Peyer's patch (tissue), 4 donors: ENCODE data around the gene APOBEC3G. TPM values are rescaled to one million over a fixed set of nuclear protein-coding genes. Genes with fewer than 3 reads are reported as not detected.

ENCODE experiments used
- DNase-seq, 3 donors: peaks; one replicate each; pipeline ENCODE4 v3.0.0-alpha.2; 2017 to 2019
- H3K27ac ChIP-seq, 4 donors: fragments of 200-600 bp; sonication (generic); one replicate each; pipeline ENCODE4 v1.5.1; 2016 to 2019
- H3K27me3 ChIP-seq, 2 donors: fragments of 200-600 bp; sonication (generic); one replicate each; pipeline ENCODE4 v1.5.1; 2019
- H3K36me3 ChIP-seq, 3 donors: fragments of 200-600 bp; sonication (generic); one replicate each; pipeline ENCODE4 v1.5.1; 2016 to 2019
- H3K4me1 ChIP-seq, 4 donors: fragments of 200-600 bp; sonication (generic); one replicate each; pipeline ENCODE4 v1.5.1; 2016 to 2019
- H3K4me3 ChIP-seq, 4 donors: fragments of 200-600 bp; sonication (generic); 1 replicate in 3 of 4; 2 replicates in 1 of 4; pipeline ENCODE4 v1.5.1; 2016 to 2019; ENCODE audit warnings: mild to moderate bottlenecking in 1 of 4
- H3K9me3 ChIP-seq, 4 donors: fragments of 200-600 bp; sonication (generic); one replicate each; pipeline ENCODE4 v1.5.1; 2016 to 2019; ENCODE audit warnings: mild to moderate bottlenecking in 1 of 4
- CTCF ChIP-seq, 6 experiments: fragments of 450-650 bp in 4 of 6; fragments of 200-600 bp in 2 of 6; sonication (generic) in 1 of 6; IDR thresholded peaks; one replicate each; pipeline ENCODE4 v1.5.1; 2017 to 2019; ENCODE audit warnings: antibody characterized with exemption in 6 of 6, mild to moderate bottlenecking in 3 of 6, moderate library complexity in 1 of 6
- POLR2A ChIP-seq, 2 donors: fragments of 450-650 bp; IDR thresholded peaks; one replicate each; pipeline ENCODE4 v1.5.1; 2017; ENCODE audit warnings: antibody characterized with exemption in 2 of 2, mild to moderate bottlenecking in 2 of 2, moderate library complexity in 2 of 2
- total RNA-seq, 4 donors: library from RNA; depleted of rRNA; stranded (reverse); fragments of >200 nt; gene quantifications; one replicate each; pipeline ENCODE4 v1.1.0, GENCODE V29; 2016

Gene APOBEC3G
- total RNA-seq, 4 donors from 2014 or later, result 2.1 to 8.3 (median 4.7) TPM

GRCh38 chr22:39109361-39109760 lies 32.3 kb downstream of the APOBEC3G start:
- TF ChIP-seq CTCF (IDR thresholded peaks at IDR 0.05) (no peak), POLR2A (IDR thresholded peaks at IDR 0.05) (no peak)
- H3K36me3 ChIP-seq, result no peaks in the 10 kb centered on the region
- no peaks in the 10 kb centered on the region for H3K9me3 ChIP-seq
- no peaks in the 10 kb centered on the region for H3K27me3 ChIP-seq
- H3K27ac ChIP-seq, result no peak overlapping the region
- H3K4me3 ChIP-seq, result no peak overlapping the region
- DNase-seq, result no peak
- no peaks in the 10 kb centered on the region for H3K4me1 ChIP-seq

GRCh38 chr22:39110631-39111561 lies 33.8 kb downstream of the APOBEC3G start:
- Histone ChIP-seq H3K27me3 (no peaks in the 10 kb centered on the region), H3K27ac (no peak overlapping the region), H3K9me3 (no peaks in the 10 kb centered on the region), H3K36me3 (no peaks in the 10 kb centered on the region), H3K4me1 (peaks cover 0 to 4% (median 0%) of the 10 kb centered on the region in 4 donors), H3K4me3 (no peak overlapping the region)
- DNase-seq, result no peak
- no peak for TF ChIP-seq CTCF (IDR thresholded peaks at IDR 0.05)
- no peak for TF ChIP-seq POLR2A (IDR thresholded peaks at IDR 0.05)

- Histone ChIP-seq H3K4me3 (no peak overlapping the region), H3K36me3 (no peaks in the 10 kb centered on the region), H3K27ac (no peak overlapping the region), H3K27me3 (no peaks in the 10 kb centered on the region), H3K9me3 (no peaks in the 10 kb centered on the region), H3K4me1 (peaks cover 0 to 4% (median 0%) of the 10 kb centered on the region in 4 donors)
- TF ChIP-seq POLR2A (IDR thresholded peaks at IDR 0.05) (no peak), CTCF (IDR thresholded peaks at IDR 0.05) (no peak)
- DNase-seq, result no peak
Observed at GRCh38 chr22:39114112-39114511, 37.0 kb downstream of the APOBEC3G start.

GRCh38 chr22:39115570-39115969 lies 38.5 kb downstream of the APOBEC3G start:
- H3K4me1 ChIP-seq, result peaks cover 0 to 4% (median 0%) of the 10 kb centered on the region in 4 donors
- DNase-seq, result no peak
- no peak for TF ChIP-seq POLR2A (IDR thresholded peaks at IDR 0.05)
- TF ChIP-seq CTCF (IDR thresholded peaks at IDR 0.05), result no peak
- H3K27ac ChIP-seq, result peak overlapping the region in 1 of 4 donors; percentile 33
- no peaks in the 10 kb centered on the region for H3K27me3 ChIP-seq
- H3K36me3 ChIP-seq, result no peaks in the 10 kb centered on the region
- H3K4me3 ChIP-seq, result no peak overlapping the region
- H3K9me3 ChIP-seq, result no peaks in the 10 kb centered on the region

GRCh38 chr22:39115977-39116621 lies 39.0 kb downstream of the APOBEC3G start:
- no peak for TF ChIP-seq POLR2A (IDR thresholded peaks at IDR 0.05)
- TF ChIP-seq CTCF (IDR thresholded peaks at IDR 0.05), result no peak
- Histone ChIP-seq H3K27me3 (no peaks in the 10 kb centered on the region), H3K4me1 (peaks cover 0 to 4% (median 0%) of the 10 kb centered on the region in 4 donors), H3K27ac (peak overlapping the region in 1 of 4 donors; percentile 11), H3K9me3 (no peaks in the 10 kb centered on the region), H3K36me3 (no peaks in the 10 kb centered on the region), H3K4me3 (no peak overlapping the region)
- no peak for DNase-seq
